ENCODE data around the gene DMBT1.
A peak's percentile ranks its signal among the peaks of the same experiment; 100 is the strongest.
"Not testable (repeated sequence)": the region's sequence is repeated elsewhere in the genome, so short reads cannot be mapped to it uniquely, and the experiment has no call there.

Gene DMBT1

GRCh38 chr10:122549636-122550035, 10.9 kb upstream of the DMBT1 start:
- DNase-seq, result no peak

- no peak for DNase-seq
These were observed 10.1 kb upstream of the DMBT1 start for GRCh38 chr10:122550427-122550826.

- no peak for DNase-seq
These were observed 9.6 kb upstream of the DMBT1 start for GRCh38 chr10:122550983-122551382.

- DNase-seq, result no peak
These were observed 9.1 kb upstream of the DMBT1 start for GRCh38 chr10:122551450-122551849.

- DNase-seq, result no peak
These were observed 7.2 kb upstream of the DMBT1 start for GRCh38 chr10:122553341-122553740.

- DNase-seq, result no peak
These were observed 6.2 kb upstream of the DMBT1 start for GRCh38 chr10:122554131-122555036.

- DNase-seq, result no peak
These were observed 5.1 kb upstream of the DMBT1 start for GRCh38 chr10:122555442-122555841.

- no peak for DNase-seq
These were observed 3.0 kb upstream of the DMBT1 start for GRCh38 chr10:122557516-122557915.

GRCh38 chr10:122558452-122558851, 2.1 kb upstream of the DMBT1 start:
- DNase-seq, result no peak

- no peak for DNase-seq
These were observed 1.3 kb upstream of the DMBT1 start for GRCh38 chr10:122559228-122559627.

GRCh38 chr10:122561212-122561611, 658 bp downstream of the DMBT1 start:
- no peak for DNase-seq

GRCh38 chr10:122561792-122562191, 1.2 kb downstream of the DMBT1 start:
- no peak for DNase-seq

- no peak for DNase-seq
These were observed 4.4 kb downstream of the DMBT1 start for GRCh38 chr10:122564980-122565379.

GRCh38 chr10:122565766-122566206, 5.2 kb downstream of the DMBT1 start:
- DNase-seq, result peak; percentile 48

- no peak for DNase-seq
These were observed 6.1 kb downstream of the DMBT1 start for GRCh38 chr10:122566632-122567031.

- DNase-seq, result no peak
These were observed 6.6 kb downstream of the DMBT1 start for GRCh38 chr10:122567056-122567660.

GRCh38 chr10:122568551-122568950, 8.0 kb downstream of the DMBT1 start:
- no peak for DNase-seq

- DNase-seq, result no peak
These were observed 10.4 kb downstream of the DMBT1 start for GRCh38 chr10:122570920-122571319.

- no peak for DNase-seq
These were observed 11.3 kb downstream of the DMBT1 start for GRCh38 chr10:122571892-122572291.

GRCh38 chr10:122575776-122576175, 15.2 kb downstream of the DMBT1 start:
- DNase-seq, result no peak

- DNase-seq, result no peak
These were observed 15.7 kb downstream of the DMBT1 start for GRCh38 chr10:122576291-122576690.

GRCh38 chr10:122577311-122577885, 16.8 kb downstream of the DMBT1 start:
- no peak for DNase-seq

GRCh38 chr10:122586070-122586469, 25.5 kb downstream of the DMBT1 start:
- DNase-seq, result not testable (repeated sequence)

All from activated CD4-positive, alpha-beta T cell treated with anti-CD3 and anti-CD28 coated beads for 1 hour (primary cell).